ENCODE results near the gene WWC2.

GRCh38 chr4:183223053-183223452 is 124.0 kb downstream of the WWC2 start:
- TF ChIP-seq POLR2A (IDR thresholded peaks at IDR 0.05) (no peak), CTCF (IDR thresholded peaks at IDR 0.05 in 8 of 11, conservative IDR thresholded peaks at IDR 0.05 in 3 of 11) (no peak)
